ENCODE measurements around the gene PRKAG3.

The PRKAG3 gene

GRCh38 chr2:218812861-218813260 is 18.7 kb downstream of the PRKAG3 start:
- DNase-seq: no peak

- no peak for DNase-seq
Measured at GRCh38 chr2:218812096-218812815, 19.3 kb downstream of the PRKAG3 start.

DNA sequence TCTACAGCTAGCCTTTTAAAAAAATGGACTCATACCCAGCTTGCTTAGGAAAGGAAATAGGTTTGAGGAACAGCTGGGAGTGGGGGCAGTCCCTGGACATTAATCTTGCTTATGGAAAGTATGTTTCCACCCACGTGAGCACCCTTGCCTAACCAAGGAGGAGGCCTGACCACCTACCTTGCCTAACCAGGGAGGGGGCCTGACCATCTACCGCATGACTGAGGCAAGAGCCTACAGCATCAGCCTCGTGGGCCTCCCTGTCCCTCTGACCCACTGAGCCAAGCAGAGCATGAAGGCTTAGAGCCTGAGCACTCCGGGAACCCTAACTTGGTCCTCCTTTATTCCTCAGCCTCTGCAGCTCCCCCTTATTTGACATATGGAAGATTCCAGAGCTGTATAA is 20.2 kb downstream of the PRKAG3 start:
- no peak for DNase-seq

GRCh38 chr2:218810256-218810655 is 21.3 kb downstream of the PRKAG3 start:
- no peak for DNase-seq

GRCh38 chr2:218809515-218809914 is 22.1 kb downstream of the PRKAG3 start:
- DNase-seq: no peak

DNA sequence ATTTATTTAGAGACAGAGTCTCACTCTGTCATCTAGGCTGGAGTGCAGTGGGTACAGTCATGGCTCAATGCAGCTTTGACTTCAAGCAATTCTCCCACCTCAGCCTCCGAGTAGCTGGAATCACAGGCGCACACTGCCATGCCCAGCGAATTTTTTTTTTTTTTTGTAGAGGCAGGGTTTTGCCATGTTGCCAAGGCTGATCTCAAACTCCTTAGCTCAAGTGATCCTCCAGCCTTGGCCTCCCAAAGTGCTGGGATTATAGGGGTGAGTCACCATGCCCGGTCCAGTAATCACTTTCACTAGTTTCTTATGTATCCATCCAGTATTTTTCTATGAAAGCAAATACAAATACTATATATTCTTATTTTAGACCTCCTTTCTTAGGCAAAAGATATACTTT is 24.0 kb downstream of the PRKAG3 start:
- no peak for DNase-seq

- no peak for DNase-seq
Measured at GRCh38 chr2:218806346-218806978, 25.1 kb downstream of the PRKAG3 start.

- no peak for DNase-seq
Measured at GRCh38 chr2:218805627-218806026, 26.0 kb downstream of the PRKAG3 start.

GRCh38 chr2:218804817-218805216 is 26.8 kb downstream of the PRKAG3 start:
- DNase-seq: no peak

GRCh38 chr2:218802386-218802994 is 29.1 kb downstream of the PRKAG3 start:
- DNase-seq: no peak

DNA sequence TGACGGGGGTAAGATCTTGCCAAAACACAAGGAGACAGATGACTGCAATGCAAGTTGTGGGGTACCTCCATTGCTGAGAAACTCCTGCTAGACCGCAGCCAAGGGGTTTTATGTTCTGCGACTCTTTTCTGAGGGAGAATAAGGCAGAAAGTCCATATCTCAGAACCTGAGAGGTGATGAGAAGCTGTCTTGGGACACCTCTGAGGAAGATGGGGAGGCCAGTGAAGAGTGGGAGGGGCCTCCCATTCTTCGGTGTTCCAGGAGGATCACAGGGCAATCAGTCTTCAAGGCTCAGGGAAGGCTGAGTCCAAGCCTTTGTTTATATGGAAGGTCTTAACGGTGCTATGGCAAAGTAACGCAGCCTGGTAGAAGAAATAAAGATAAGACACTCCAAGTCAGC is 31.6 kb downstream of the PRKAG3 start:
- no peak for DNase-seq

GRCh38 chr2:218798767-218799504 is 32.7 kb downstream of the PRKAG3 start:
- DNase-seq: no peak

DNA sequence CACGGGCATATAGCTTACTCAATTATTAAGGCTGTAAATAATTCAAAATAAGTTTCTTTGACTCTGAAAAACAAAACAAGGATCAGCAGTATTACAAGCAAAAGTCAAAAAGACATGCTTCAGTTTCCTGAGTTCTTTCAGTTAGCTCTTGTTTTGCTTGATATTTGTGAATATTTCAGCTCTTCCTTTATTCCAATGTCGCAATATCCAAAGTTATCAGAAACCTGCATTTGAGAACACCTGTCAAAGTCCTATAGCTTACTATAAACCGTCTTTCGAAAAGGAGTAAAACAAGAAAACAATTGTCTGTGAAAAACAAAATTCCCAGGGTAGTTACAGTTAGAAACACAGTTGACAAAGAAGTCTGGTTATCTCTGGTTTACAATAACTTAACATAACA is 34.9 kb downstream of the PRKAG3 start:
- DNase-seq: no peak

DNA sequence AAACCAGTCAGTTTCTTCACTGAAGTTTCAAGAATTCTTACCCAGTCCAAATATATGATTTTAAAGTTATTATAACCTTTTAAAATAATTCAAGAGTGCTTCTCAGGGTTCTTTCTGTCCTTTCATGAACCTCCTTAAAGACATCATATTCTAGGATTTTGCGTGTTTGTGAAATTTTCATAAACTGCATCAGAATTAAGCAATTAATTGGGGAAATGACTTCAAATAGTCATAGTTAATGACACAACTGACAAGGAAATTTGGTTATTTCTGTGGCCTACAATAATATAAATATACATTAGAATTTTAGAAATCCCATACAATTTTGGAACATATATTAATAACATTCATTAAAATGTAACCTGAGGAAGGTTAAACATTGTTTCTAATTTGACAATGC is 39.2 kb downstream of the PRKAG3 start:
- no peak for DNase-seq

DNA sequence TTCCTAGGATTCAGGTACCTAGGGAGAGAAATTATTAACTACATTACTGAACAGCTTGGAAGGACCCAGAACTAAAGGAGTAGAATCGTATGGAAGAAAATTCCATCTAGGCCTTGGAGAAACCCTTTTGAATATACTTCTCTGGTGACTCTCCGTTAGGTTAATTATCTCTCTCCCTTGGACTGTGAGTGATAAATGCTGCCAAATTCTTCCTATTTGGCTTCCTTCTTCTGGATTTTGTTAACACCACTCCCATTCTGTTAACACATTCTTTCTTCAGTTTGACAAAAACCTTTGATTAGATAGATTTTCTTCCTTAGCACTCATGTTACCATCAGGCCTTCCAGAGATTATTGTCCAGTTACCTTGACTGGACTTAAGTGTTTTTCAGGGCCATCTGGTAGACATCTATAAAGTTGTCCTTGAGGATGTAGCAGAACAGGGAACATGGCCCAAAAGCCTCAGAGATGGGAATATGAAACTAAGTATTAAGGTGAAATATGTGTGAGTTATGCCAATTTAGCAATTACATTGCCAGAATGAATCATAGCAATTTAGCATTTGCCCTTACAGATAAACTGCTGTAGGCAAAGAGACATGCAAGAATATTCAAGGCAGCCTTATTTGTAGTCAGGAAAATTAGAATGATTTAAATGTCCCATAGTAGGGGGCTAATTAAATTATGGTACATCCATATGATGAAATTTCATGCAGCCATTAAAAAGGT is 42.9 kb downstream of the PRKAG3 start:
- no peak for DNase-seq

DNA sequence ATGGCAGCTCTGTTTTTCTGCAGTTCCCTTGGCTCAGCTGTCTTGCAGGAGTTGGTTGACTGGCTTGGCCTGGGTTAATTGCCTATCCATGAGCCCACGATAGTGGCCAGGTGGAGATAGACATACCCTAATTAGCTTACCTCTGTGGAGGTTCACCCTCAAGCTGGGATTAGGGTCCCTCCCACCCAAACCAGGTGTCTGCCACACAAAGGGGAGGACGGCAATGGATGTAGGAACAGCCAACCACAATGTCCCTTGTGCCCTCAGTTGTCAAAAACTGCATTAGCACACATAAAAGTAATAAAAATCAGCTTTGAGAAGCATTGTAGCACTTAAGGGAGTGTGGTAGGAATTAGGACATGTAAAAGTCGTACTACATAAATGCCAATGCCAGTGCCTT is 45.5 kb downstream of the PRKAG3 start:
- no peak for DNase-seq

DNA sequence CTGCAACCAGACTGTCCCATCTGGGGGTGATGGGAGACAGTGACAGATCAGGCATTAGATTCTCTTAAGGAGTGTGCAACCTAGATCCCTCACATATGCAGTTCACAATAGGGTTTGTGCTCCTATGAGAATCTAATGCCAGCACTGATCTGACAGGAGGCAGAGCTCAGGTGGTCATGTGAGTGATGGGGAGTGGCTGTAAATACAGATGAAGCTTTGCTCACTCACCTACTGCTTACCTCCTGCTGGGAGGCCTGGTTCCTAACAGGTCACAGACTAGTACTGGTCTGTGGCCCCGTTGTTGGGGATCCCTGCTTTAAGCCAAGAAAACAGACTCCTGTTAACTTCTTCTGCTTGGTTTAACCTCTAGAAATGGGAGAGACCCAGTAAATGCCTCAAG is 46.5 kb downstream of the PRKAG3 start:
- DNase-seq: no peak

DNA sequence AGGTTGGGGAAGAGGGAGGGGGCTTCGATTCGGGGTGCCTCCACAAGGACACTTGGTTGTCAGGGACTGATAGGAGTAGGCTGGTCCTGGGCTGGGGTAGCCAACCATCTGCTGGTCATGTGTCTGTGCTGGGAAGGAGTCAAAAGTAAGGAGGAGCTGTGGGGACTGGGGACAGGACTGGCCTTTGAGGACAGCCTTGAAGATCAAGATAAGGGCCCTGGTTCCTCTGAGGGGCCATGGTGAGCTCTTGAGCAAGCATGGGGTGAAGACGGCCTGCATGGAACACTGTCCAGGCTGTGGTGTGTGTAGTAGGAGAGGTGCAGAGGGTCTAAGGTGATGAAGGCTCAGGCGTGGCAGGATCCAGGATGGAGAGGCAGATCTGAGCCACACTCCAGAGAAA is 47.9 kb downstream of the PRKAG3 start:
- DNase-seq: no peak

GRCh38 chr2:218782528-218782844 is 49.1 kb downstream of the PRKAG3 start:
- DNase-seq: no peak

DNA sequence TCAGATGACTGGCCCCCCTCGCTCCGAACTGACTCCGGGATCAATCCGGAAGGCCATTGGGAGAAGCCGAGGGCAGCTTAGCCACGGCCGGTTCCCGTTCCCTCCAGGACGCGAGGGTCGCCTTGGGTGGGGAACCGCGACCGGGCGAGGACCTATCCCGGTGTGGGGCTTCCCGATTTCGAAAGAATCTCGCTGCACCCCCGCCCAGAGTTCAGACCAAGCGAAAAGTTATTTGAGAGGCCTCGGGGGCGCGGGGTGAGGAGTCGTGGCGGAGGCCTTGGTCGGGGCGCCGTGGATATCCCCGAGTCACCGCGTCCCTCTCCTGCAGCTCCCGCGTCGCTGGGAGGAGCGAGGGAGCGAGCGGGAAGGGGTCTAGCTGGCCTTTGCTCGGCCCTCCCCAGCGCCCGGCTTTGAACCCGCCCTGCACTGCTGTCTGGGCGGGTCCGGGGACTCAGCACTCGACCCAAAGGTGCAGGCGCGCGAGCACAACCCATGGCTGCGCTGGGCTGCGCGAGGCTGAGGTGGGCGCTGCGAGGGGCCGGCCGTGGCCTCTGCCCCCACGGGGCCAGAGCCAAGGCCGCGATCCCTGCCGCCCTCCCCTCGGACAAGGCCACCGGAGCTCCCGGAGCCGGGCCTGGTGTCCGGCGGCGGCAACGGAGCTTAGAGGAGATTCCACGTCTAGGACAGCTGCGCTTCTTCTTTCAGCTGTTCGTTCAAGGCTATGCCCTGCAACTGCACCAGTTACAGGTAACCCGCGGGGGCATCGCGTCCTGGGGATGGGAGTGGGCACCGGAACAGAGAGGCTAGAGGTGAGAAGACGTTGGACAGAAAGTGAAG is 49.7 kb downstream of the PRKAG3 start, which contains the start of gene CYP27A1:
TSS of gene CYP27A1 (plus strand) at position 457 of the 837 bp plus-strand sequence. CDS start at position 493, 36 bp downstream.
- no peak for DNase-seq

GRCh38 chr2:218780851-218781690 is 50.5 kb downstream of the PRKAG3 start:
- no peak for DNase-seq
